Stomach (tissue), 9 donors: ENCODE measurements around the gene CHMP1A. TPM values are rescaled to one million over a fixed set of nuclear protein-coding genes. Genes with fewer than 3 reads are reported as not detected.

Experiments used
- DNase-seq, 2 donors: peaks; one replicate each; pipeline versions ENCODE4 v3.0.0 to v3.0.0-alpha.2; 2013 to 2019
- H3K27ac ChIP-seq, 5 donors: fragments of 200-600 bp in 4 of 5; sonication (generic) in 4 of 5; one replicate each; pipeline ENCODE4 v1.5.1; 2013 to 2019; ENCODE audit warnings: mild to moderate bottlenecking in 1 of 5, moderate library complexity in 1 of 5
- H3K27me3 ChIP-seq, 3 donors: fragments of 200-600 bp; sonication (generic); one replicate each; pipeline ENCODE4 v1.5.1; 2017 to 2019; ENCODE audit warnings: mixed run types in 1 of 3
- H3K36me3 ChIP-seq, 4 donors: fragments of 200-600 bp; sonication (generic); 1 replicate in 3 of 4; 2 replicates in 1 of 4; pipeline ENCODE4 v1.5.1; 2016 to 2019
- H3K4me1 ChIP-seq, 4 donors: fragments of 200-600 bp; sonication (generic); one replicate each; pipeline ENCODE4 v1.5.1; 2016 to 2019
- H3K4me3 ChIP-seq, 4 donors: fragments of 200-600 bp; sonication (generic) in 3 of 4; one replicate each; pipeline ENCODE4 v1.5.1; 2016 to 2019; ENCODE audit warnings: mild to moderate bottlenecking in 1 of 4
- H3K9me3 ChIP-seq, 4 donors: fragments of 200-600 bp; sonication (generic); one replicate each; pipeline ENCODE4 v1.5.1; 2016 to 2019
- EP300 ChIP-seq: sonication (generic); formaldehyde crosslinking; IDR thresholded peaks from one replicate; pipeline ENCODE4 v1.6.1; 2017; ENCODE audit warnings: antibody characterized with exemption
- POLR2A ChIP-seq, 4 donors: fragments of 450-650 bp; IDR thresholded peaks; one replicate each; pipeline ENCODE4 v1.6.1; 2016; ENCODE audit warnings: antibody characterized with exemption in 4 of 4, control low read depth in 2 of 4, mild to moderate bottlenecking in 1 of 4, moderate library complexity in 1 of 4
- POLR2AphosphoS5 ChIP-seq, 3 donors: sonication (generic); formaldehyde crosslinking; IDR thresholded peaks; one replicate each; pipeline ENCODE4 v1.6.1; 2016; ENCODE audit warnings: antibody characterized with exemption in 3 of 3
- WGBS, 5 donors: extraction: QIAGEN DNeasy Blood & Tissue Kit in 3 of 5; methylation state at CpG; one replicate each; pipeline versions ENCODE4 v1.1.5 to v1.1.7; 2013 to 2018; 5-methylcytosine and 5-hydroxymethylcytosine counted together
- intact Hi-C: fragments of 100-400 bp; cut with DNase I; formaldehyde crosslinking; loops from one replicate; pipeline ENCODE4 v1.15.1; 2023; ENCODE audit warnings: low total_unique reads
- polyA plus RNA-seq, 3 donors: library from polyadenylated mRNA; stranded (reverse); fragments of 200-250 nt; gene quantifications; one replicate each; pipeline ENCODE4 v1.2.3, GENCODE V29; 2013
- total RNA-seq, 5 donors: library from RNA; depleted of rRNA; stranded (reverse); fragments of >200 nt; gene quantifications; one replicate each; pipeline versions ENCODE4 v1.1.0 to v1.2.3, GENCODE V29; 2014 to 2016
- TF ChIP-seq, protein P1 (sequence below), 7 experiments: fragments of 450-650 bp in 4 of 7; fragments of 200-600 bp in 3 of 7; sonication (generic) in 3 of 7; IDR thresholded peaks; one replicate each; pipeline ENCODE4 v1.5.1; 2016 to 2019; ENCODE audit warnings: antibody characterized with exemption in 7 of 7, control low read depth in 2 of 7, mild to moderate bottlenecking in 1 of 7
- donor health status: healthy with polysubstance abuse.
- donor health status: Bipolar disorder and iron deficiency.
- donor health status: healthy.

The CHMP1A gene
- total and polyA plus RNA-seq, 8 donors: 20.1 to 146 (median 61.9) TPM

DNA sequence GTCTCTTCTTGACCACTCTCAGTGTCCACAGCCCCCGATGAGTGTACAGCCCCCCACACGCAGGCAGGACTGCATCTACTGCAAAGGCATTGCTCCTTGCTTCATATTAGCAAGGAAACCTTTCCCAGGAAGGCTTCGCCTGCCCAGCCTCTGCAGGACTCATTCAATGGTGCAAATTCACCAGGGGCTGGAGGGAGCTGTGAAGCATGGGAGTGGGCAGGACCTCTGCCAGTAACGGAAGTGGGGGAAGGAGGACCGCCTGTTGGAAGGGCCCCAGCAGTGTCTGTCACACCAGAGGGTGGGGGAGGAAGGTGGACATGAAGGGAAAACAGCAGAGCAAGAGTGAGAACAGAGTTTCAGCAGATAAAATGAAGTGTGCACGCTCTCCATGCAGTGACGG, 2.6 kb upstream of the CHMP1A start:
- WGBS, 5 donors: 93 to 96% (median 94%) methylated on average over 7 of the region's 7 CpGs
- intact Hi-C loops: no loop called here
- Histone ChIP-seq H3K36me3 (peaks cover 0 to 46% (median 37%) of the 10 kb centered on the region in 4 donors), H3K4me3 (no peak overlapping the region), H3K9me3 (no peaks in the 10 kb centered on the region), H3K27me3 (no peaks in the 10 kb centered on the region), H3K4me1 (peaks cover 19 to 38% (median 27%) of the 10 kb centered on the region in 4 donors), H3K27ac (no peak overlapping the region)
- TF ChIP-seq EP300: no peak
- TF ChIP-seq POLR2A (IDR thresholded peaks at IDR 0.05): no peak
- TF ChIP-seq, protein P1, sequence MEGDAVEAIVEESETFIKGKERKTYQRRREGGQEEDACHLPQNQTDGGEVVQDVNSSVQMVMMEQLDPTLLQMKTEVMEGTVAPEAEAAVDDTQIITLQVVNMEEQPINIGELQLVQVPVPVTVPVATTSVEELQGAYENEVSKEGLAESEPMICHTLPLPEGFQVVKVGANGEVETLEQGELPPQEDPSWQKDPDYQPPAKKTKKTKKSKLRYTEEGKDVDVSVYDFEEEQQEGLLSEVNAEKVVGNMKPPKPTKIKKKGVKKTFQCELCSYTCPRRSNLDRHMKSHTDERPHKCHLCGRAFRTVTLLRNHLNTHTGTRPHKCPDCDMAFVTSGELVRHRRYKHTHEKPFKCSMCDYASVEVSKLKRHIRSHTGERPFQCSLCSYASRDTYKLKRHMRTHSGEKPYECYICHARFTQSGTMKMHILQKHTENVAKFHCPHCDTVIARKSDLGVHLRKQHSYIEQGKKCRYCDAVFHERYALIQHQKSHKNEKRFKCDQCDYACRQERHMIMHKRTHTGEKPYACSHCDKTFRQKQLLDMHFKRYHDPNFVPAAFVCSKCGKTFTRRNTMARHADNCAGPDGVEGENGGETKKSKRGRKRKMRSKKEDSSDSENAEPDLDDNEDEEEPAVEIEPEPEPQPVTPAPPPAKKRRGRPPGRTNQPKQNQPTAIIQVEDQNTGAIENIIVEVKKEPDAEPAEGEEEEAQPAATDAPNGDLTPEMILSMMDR (IDR thresholded peaks at IDR 0.05): no peak
- no peak for TF ChIP-seq POLR2AphosphoS5 (IDR thresholded peaks at IDR 0.05)
- no peak for DNase-seq

DNA sequence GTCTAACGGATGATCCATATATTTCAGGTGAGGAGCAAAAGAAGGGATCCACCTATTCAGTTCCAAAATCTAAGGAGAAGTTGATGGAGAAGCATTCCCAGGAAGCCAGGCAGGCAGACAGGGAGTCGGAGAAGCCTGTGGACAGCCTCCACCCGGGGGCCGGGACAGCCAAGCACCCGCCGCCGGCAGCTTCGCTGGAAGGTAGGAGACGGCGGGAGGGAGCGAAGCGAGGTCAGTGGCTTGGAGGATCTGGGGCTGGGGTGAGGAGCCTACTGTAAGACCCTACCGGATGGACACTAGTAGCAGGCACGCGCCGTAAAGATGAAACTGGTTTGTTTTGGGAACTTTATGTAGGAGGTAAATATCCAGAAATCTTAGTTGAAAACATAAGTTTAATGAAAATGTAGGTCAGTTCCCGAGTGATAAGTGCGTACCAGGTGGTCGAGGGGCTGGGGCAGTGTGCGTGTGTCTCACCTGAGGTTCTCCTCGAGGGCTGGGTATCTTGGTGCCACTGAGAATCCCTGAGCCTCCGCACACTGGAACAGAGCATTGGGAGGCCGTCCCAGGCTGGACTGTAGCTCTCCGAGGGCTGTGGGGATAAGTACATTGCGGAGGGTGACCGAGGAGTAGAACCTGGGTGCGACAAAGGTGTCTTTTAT, 842 bp upstream of the CHMP1A start:
- Histone ChIP-seq H3K4me3 (peak overlapping the region; percentile 67 to 100 (median 96)), H3K4me1 (peaks cover 19 to 43% (median 32%) of the 10 kb centered on the region in 4 donors), H3K27me3 (no peaks in the 10 kb centered on the region), H3K9me3 (no peaks in the 10 kb centered on the region), H3K27ac (peak overlapping the region; percentile 81 to 90 (median 88)), H3K36me3 (peaks cover 0 to 44% (median 38%) of the 10 kb centered on the region in 4 donors)
- no peak for TF ChIP-seq POLR2AphosphoS5 (IDR thresholded peaks at IDR 0.05)
- TF ChIP-seq, protein P1 (IDR thresholded peaks at IDR 0.05): no peak
- no peak for TF ChIP-seq POLR2A (IDR thresholded peaks at IDR 0.05)
- no peak for TF ChIP-seq EP300
- intact Hi-C loops: no loop called here
- peak in 1 of 2 donors; percentile 28 for DNase-seq
- 4 to 12% (median 10%) methylated on average over 26 to 27 of the region's 27 CpGs for WGBS, 5 donors

DNA sequence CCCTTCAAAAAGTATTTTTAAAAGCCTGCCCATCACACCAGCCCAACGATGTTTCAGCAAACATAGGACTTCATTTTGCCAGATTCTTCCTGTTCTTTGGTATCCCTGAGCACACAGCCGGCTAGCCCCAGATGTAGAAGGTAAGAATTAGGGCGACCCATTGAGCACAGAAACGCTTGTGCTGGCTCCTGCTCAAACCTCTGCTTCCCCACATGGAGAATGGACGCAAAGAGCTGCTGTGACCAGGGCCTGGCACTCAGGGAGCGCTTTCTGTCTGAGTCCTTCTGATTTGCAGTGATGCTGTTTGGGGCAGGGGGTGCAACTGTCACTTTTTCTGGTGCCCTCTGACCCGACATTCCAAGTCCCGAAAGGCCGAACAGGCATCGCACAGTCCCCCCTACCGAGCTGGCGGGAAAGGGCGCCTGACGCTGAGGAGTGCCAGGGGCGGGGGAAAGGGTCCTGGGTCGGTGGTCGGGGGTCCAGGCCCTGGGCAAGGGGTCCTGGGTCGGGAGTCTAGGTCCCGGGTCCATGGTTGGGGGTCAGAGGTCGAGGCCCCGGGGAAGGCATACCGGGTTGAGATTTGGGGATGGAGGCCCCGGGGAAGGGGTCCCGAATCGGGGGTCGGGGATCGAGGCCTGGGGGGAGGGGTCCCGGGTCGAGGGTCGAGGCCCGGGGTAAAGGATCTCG, 930 bp downstream of the CHMP1A start:
- no peak for TF ChIP-seq POLR2AphosphoS5 (IDR thresholded peaks at IDR 0.05)
- TF ChIP-seq EP300: no peak

DNA sequence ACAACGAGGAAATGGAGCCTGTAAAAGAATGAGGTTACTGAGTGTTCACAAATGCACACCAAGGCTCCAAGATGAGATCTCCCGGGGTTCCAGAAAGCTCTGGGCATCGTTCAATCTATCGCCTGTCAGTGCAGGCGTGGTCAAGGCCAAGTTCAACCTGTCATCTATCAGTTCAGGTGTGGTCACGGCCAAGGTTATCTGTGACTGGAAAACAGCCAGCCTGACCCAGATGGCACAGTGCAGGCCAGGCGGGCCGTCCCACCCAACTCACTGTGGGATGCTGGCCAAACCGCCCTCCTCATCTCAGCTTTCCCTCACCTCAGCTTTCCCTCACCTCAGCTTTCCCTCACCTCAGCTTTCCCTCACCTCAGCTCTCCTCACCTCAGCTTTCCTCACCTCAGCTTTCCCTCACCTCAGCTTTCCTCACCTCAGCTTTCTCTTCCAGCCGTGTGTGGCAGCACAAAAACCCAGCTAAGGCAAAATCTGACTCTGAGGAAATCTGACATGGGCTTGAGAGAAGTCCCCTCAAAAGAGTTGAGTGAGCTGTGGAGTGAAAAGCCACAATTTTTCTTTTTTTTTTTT, 2.4 kb downstream of the CHMP1A start:
- intact Hi-C loops: no loop called here
- Histone ChIP-seq H3K4me1 (peaks cover 19 to 52% (median 37%) of the 10 kb centered on the region in 4 donors), H3K4me3 (no peak overlapping the region), H3K36me3 (peaks cover 2 to 42% (median 36%) of the 10 kb centered on the region in 4 donors), H3K27me3 (no peaks in the 10 kb centered on the region), H3K9me3 (no peaks in the 10 kb centered on the region), H3K27ac (no peak overlapping the region)
- no peak for DNase-seq
- TF ChIP-seq, protein P1 (IDR thresholded peaks at IDR 0.05): no peak
- no peak for TF ChIP-seq POLR2AphosphoS5 (IDR thresholded peaks at IDR 0.05)
- no peak for TF ChIP-seq POLR2A (IDR thresholded peaks at IDR 0.05)
- TF ChIP-seq EP300: no peak
- WGBS, 5 donors: 54 to 70% (median 68%) methylated on average over 10 of the region's 10 CpGs

More for the DNA sequence above, 930 bp downstream of the CHMP1A start:
- Histone ChIP-seq H3K27me3 (no peaks in the 10 kb centered on the region), H3K4me3 (peak overlapping the region; percentile 67 to 100 (median 96)), H3K9me3 (no peaks in the 10 kb centered on the region), H3K4me1 (peaks cover 19 to 48% (median 33%) of the 10 kb centered on the region in 4 donors), H3K36me3 (peaks cover 0 to 40% (median 36%) of the 10 kb centered on the region in 4 donors), H3K27ac (peak overlapping the region; percentile 81 to 90 (median 88))
- intact Hi-C loops: no loop called here
- DNase-seq: no peak
- 26 to 42% (median 31%) methylated on average over 23 to 32 of the region's 32 CpGs for WGBS, 5 donors
